Spleen (tissue), 11 donors: ENCODE data around the gene DACH1. TPM values are rescaled to one million over a fixed set of nuclear protein-coding genes. Genes with fewer than 3 reads are reported as not detected.

Source experiments
- DNase-seq: peaks from one replicate; pipeline ENCODE4 v3.0.0-alpha.2; 2020
- H3K27ac ChIP-seq, 8 donors: fragments of 200-600 bp; sonication (generic) in 7 of 8; 1 replicate in 4 of 8; 2 replicates in 4 of 8; pipeline versions ENCODE4 v1.5.0 to v1.8.0; 2016 to 2021; ENCODE audit warnings: inconsistent platforms in 4 of 8, mild to moderate bottlenecking in 4 of 8, moderate library complexity in 1 of 8
- H3K27me3 ChIP-seq, 7 donors: fragments of 200-600 bp; sonication (generic) in 6 of 7; replicated peaks in 1 of 7; 1 replicate in 4 of 7; 2 replicates in 3 of 7; pipeline versions ENCODE4 v1.5.0 to v1.8.0; 2016 to 2021; ENCODE audit warnings: inconsistent platforms in 3 of 7, mild to moderate bottlenecking in 1 of 7
- H3K36me3 ChIP-seq, 6 donors: fragments of 200-600 bp; sonication (generic) in 5 of 6; 1 replicate in 4 of 6; 2 replicates in 2 of 6; pipeline versions ENCODE4 v1.5.0 to v1.8.0; 2016 to 2021; ENCODE audit warnings: inconsistent platforms in 2 of 6
- H3K4me1 ChIP-seq, 6 donors: fragments of 200-600 bp; sonication (generic) in 5 of 6; 1 replicate in 3 of 6; 2 replicates in 3 of 6; pipeline versions ENCODE4 v1.5.0 to v1.8.0; 2016 to 2021; ENCODE audit warnings: inconsistent platforms in 3 of 6
- H3K4me3 ChIP-seq, 8 donors: fragments of 200-600 bp; sonication (generic) in 7 of 8; 1 replicate in 4 of 8; 2 replicates in 4 of 8; pipeline versions ENCODE4 v1.5.0 to v1.8.0; 2016 to 2021; ENCODE audit warnings: inconsistent platforms in 4 of 8, mild to moderate bottlenecking in 4 of 8, moderate library complexity in 2 of 8
- H3K9me3 ChIP-seq, 8 donors: fragments of 200-600 bp; sonication (generic) in 7 of 8; 1 replicate in 4 of 8; 2 replicates in 4 of 8; pipeline versions ENCODE4 v1.5.0 to v1.8.0; 2016 to 2021; ENCODE audit warnings: inconsistent platforms in 4 of 8
- POLR2A ChIP-seq, 3 donors: fragments of 450-650 bp; IDR thresholded peaks; one replicate each; pipeline ENCODE4 v1.5.1; 2017; ENCODE audit warnings: antibody characterized with exemption in 3 of 3, mild to moderate bottlenecking in 1 of 3
- POLR2AphosphoS5 ChIP-seq, 3 donors: sonication (generic); formaldehyde crosslinking; IDR thresholded peaks; one replicate each; pipeline ENCODE4 v1.5.1; 2017; ENCODE audit warnings: antibody characterized with exemption in 3 of 3
- WGBS, 5 donors: extraction: QIAGEN DNeasy Blood & Tissue Kit in 3 of 5; methylation state at CpG; one replicate each; pipeline versions ENCODE4 v1.1.5 to v1.1.7; 2013 to 2018; 5-methylcytosine and 5-hydroxymethylcytosine counted together
- intact Hi-C: fragments of 100-400 bp; cut with DNase I; formaldehyde crosslinking; loops from one replicate; pipeline ENCODE4 v1.15.0; 2023; ENCODE audit warnings: low total_unique reads
- polyA plus RNA-seq, 3 donors: library from polyadenylated mRNA; stranded (reverse); fragments of 200-250 nt; gene quantifications; one replicate each; pipeline ENCODE4 v1.2.1, GENCODE V29; 2013
- total RNA-seq, 7 donors: library from RNA; depleted of rRNA in 3 of 7; stranded (reverse); fragments of >200 nt in 3 of 7; fragmentation: NEBNext Ultra II Directional in 4 of 7; extraction: Animal tissue kit (Norgen Biotek cat#: 25700) in 4 of 7; gene quantifications; one replicate each; pipeline versions ENCODE4 v1.1.0 to v1.2.1, GENCODE V29; 2016 to 2021
- TF ChIP-seq, protein P1 (sequence below), 11 experiments: fragments of 200-600 bp in 7 of 11; fragments of 450-650 bp in 4 of 11; sonication (generic) in 4 of 11; IDR thresholded peaks in 8 of 11; conservative IDR thresholded peaks in 3 of 11; 1 replicate in 7 of 11; 2 replicates in 4 of 11; pipeline versions ENCODE4 v1.4.0 to v1.8.0; 2016 to 2021; ENCODE audit warnings: antibody characterized with exemption in 11 of 11, inconsistent platforms in 4 of 11, mild to moderate bottlenecking in 1 of 11
- donor health status: healthy with polysubstance abuse.
- donor health status: DM: no; HTN: no; CAD: no; lungs with moderate emphysema.
- donor health status: DM: no; HTN: no; CAD: no.
- donor health status: Bipolar disorder and iron deficiency.
- donor health status: healthy.
- donor health status: DM: no; HTN: no; CAD: no.
- donor health status: DM: yes; HTN: yes; CAD: no.

DACH1 gene
- total and polyA plus RNA-seq, 10 donors, result 0.80 to 18.9 (median 11.4) TPM

DNA sequence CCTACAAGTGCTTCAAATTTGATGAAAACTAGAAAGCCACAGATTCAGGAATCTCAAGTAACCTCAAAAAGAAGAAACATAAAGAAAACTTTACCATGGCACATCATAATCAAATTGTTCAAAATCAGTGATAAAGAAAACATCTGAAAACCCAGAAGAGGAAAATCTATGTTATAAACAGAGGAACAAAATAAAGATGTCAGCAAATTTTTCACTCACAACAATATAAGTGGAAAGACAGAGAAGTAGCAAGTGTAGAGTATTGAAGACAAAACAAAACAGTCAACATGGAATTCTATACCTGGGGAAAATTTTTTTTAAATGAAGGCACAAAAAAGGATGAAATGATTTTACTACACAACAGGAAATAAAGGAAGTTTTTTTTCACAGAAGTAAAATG, 470.9 kb downstream of the DACH1 start:
- Histone ChIP-seq H3K27ac (no peak overlapping the region), H3K36me3 (no peaks in the 10 kb centered on the region), H3K9me3 (peaks cover 0 to 6% (median under 1%) of the 10 kb centered on the region in 8 donors), H3K4me1 (no peaks in the 10 kb centered on the region), H3K27me3 (no peaks in the 10 kb centered on the region), H3K4me3 (no peak overlapping the region)
- no peak for DNase-seq
- intact Hi-C loops, result no loop called here
- TF ChIP-seq POLR2AphosphoS5 (IDR thresholded peaks at IDR 0.05), result no peak
- TF ChIP-seq POLR2A (IDR thresholded peaks at IDR 0.05), result no peak
- TF ChIP-seq, protein P1, sequence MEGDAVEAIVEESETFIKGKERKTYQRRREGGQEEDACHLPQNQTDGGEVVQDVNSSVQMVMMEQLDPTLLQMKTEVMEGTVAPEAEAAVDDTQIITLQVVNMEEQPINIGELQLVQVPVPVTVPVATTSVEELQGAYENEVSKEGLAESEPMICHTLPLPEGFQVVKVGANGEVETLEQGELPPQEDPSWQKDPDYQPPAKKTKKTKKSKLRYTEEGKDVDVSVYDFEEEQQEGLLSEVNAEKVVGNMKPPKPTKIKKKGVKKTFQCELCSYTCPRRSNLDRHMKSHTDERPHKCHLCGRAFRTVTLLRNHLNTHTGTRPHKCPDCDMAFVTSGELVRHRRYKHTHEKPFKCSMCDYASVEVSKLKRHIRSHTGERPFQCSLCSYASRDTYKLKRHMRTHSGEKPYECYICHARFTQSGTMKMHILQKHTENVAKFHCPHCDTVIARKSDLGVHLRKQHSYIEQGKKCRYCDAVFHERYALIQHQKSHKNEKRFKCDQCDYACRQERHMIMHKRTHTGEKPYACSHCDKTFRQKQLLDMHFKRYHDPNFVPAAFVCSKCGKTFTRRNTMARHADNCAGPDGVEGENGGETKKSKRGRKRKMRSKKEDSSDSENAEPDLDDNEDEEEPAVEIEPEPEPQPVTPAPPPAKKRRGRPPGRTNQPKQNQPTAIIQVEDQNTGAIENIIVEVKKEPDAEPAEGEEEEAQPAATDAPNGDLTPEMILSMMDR (IDR thresholded peaks at IDR 0.05 in 8 of 11, conservative IDR thresholded peaks at IDR 0.05 in 3 of 11), result no peak

DNA sequence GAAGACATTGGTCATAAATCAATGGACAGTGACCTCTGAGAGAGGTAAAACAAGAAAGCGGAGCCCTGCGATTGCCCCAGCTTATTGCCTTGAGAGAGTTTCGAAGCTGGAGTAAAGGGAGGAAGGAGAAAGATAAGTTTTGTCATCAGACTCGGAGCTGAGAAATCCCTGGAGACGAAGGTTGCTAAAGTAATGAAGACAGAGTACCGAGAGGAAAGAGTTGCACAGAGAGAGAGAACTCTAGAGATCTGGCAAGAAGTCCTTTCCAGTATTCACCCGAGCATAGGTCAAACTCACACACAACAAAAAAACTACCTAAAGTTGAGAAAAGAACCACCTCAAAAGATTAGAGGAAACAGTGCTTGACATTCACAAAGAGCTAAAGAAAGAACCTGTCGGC, 472.0 kb downstream of the DACH1 start:
- 67 to 85% (median 76%) methylated on average over 8 of the region's 8 CpGs for WGBS, 5 donors
- H3K27me3 ChIP-seq, result no peaks in the 10 kb centered on the region
- H3K4me1 ChIP-seq, result no peaks in the 10 kb centered on the region
- intact Hi-C loops, result no loop called here
- TF ChIP-seq, protein P1 (IDR thresholded peaks at IDR 0.05 in 8 of 11, conservative IDR thresholded peaks at IDR 0.05 in 3 of 11), result no peak
- TF ChIP-seq POLR2AphosphoS5 (IDR thresholded peaks at IDR 0.05) (no peak), POLR2A (IDR thresholded peaks at IDR 0.05) (no peak)
- no peak overlapping the region for H3K27ac ChIP-seq
- H3K9me3 ChIP-seq, result peaks cover 0 to 14% (median 8%) of the 10 kb centered on the region in 8 donors
- no peak overlapping the region for H3K4me3 ChIP-seq
- DNase-seq, result no peak
- H3K36me3 ChIP-seq, result no peaks in the 10 kb centered on the region

DNA sequence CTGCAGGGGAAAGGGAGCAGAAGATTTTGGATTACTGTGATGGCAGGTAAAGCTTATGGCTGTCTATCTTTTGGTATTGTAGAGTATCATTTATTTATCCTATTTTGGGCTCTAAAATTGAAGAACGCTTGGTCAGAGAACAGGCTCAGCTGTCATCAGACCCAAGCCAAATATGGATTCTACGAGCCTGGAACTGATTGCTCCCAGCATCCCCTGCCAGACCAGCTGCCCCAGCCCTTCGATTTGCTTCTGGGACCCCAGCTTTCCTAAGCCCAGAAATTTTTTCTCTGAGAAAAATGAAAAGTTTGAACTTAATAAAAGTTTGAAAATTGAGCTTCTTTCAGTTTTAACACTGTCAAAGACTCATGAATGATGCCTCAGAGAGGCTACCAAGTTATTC, 472.8 kb downstream of the DACH1 start:
- Histone ChIP-seq H3K9me3 (peaks cover 0 to 14% (median 8%) of the 10 kb centered on the region in 8 donors), H3K27me3 (no peaks in the 10 kb centered on the region), H3K4me1 (no peaks in the 10 kb centered on the region), H3K4me3 (no peak overlapping the region), H3K27ac (no peak overlapping the region), H3K36me3 (no peaks in the 10 kb centered on the region)
- DNase-seq, result no peak
- WGBS, 5 donors, result 79 to 92% (median 86%) methylated on average over 3 of the region's 3 CpGs
- intact Hi-C loops, result no loop called here
- TF ChIP-seq POLR2A (IDR thresholded peaks at IDR 0.05) (no peak), POLR2AphosphoS5 (IDR thresholded peaks at IDR 0.05) (no peak)
- TF ChIP-seq, protein P1 (IDR thresholded peaks at IDR 0.05 in 8 of 11, conservative IDR thresholded peaks at IDR 0.05 in 3 of 11), result no peak
